Mesenchymal stem cell (in vitro differentiated cells and primary cell): ENCODE measurements around the gene PDZRN3.

Source experiments
- DNase-seq: peaks from one replicate; pipeline ENCODE4 v3.0.0-alpha.2; 2013
- H2AFZ ChIP-seq: one replicate; pipeline ENCODE4 v1.6.1; 2013; ENCODE audit warnings: low read depth, mild to moderate bottlenecking, control low read depth, inconsistent platforms, low read length, moderate library complexity
- H2AK5ac ChIP-seq: 2 replicates; pipeline ENCODE4 v1.6.1; 2013; ENCODE audit warnings: low read length, moderate library complexity, mild to moderate bottlenecking, inconsistent platforms; ENCODE audit not compliant: severe bottlenecking
- H2BK120ac ChIP-seq: one replicate; pipeline ENCODE4 v1.6.1; 2013; ENCODE audit warnings: low read depth, mild to moderate bottlenecking, inconsistent platforms, low read length, moderate library complexity
- H2BK12ac ChIP-seq, 2 experiments: one replicate each; pipeline ENCODE4 v1.6.1; 2013; ENCODE audit warnings: inconsistent platforms in 2 of 2, low read length in 2 of 2, mild to moderate bottlenecking in 2 of 2, moderate library complexity in 2 of 2, control low read depth in 1 of 2
- H2BK15ac ChIP-seq: one replicate; pipeline ENCODE4 v1.6.1; 2013; ENCODE audit warnings: mild to moderate bottlenecking, low read depth, inconsistent platforms; ENCODE audit not compliant: poor library complexity, severe bottlenecking
- H2BK5ac ChIP-seq: 2 replicates; pipeline ENCODE4 v1.6.1; 2013; ENCODE audit warnings: low read depth, mild to moderate bottlenecking, low read length, control low read depth, inconsistent platforms; ENCODE audit not compliant: poor library complexity, severe bottlenecking
- H3K14ac ChIP-seq, 2 experiments: one replicate each; pipeline ENCODE4 v1.6.1; 2013; ENCODE audit warnings: inconsistent platforms in 2 of 2, low read length in 2 of 2, control low read depth in 1 of 2, mild to moderate bottlenecking in 1 of 2, moderate library complexity in 1 of 2
- H3K18ac ChIP-seq, 2 experiments: one replicate each; pipeline ENCODE4 v1.6.1; 2013; ENCODE audit warnings: inconsistent platforms in 2 of 2, low read length in 2 of 2, control low read depth in 1 of 2, low read depth in 1 of 2, mild to moderate bottlenecking in 1 of 2
- H3K23ac ChIP-seq, 2 experiments: one replicate each; pipeline ENCODE4 v1.6.1; 2013; ENCODE audit warnings: inconsistent platforms in 2 of 2, low read length in 2 of 2, mild to moderate bottlenecking in 2 of 2, moderate library complexity in 2 of 2, control low read depth in 1 of 2
- H3K27ac ChIP-seq: 2 replicates; pipeline ENCODE4 v1.5.1; 2013; ENCODE audit warnings: mild to moderate bottlenecking, moderate library complexity, low read length, control low read depth, inconsistent platforms; ENCODE audit not compliant: poor library complexity, severe bottlenecking
- H3K27me3 ChIP-seq, 2 experiments: 2 replicates each; pipeline versions ENCODE4 v1.6.1 to v1.7.0; 2013; ENCODE audit warnings: low read length in 2 of 2, mild to moderate bottlenecking in 2 of 2, moderate library complexity in 2 of 2, control low read depth in 1 of 2, inconsistent platforms in 1 of 2; ENCODE audit not compliant: control insufficient read depth in 1 of 2, insufficient read depth in 1 of 2
- H3K36me3 ChIP-seq, 2 experiments: 2 replicates each; pipeline versions ENCODE4 v1.6.1 to v1.7.0; 2013; ENCODE audit warnings: low read length in 2 of 2, control low read depth in 1 of 2, inconsistent platforms in 1 of 2, low read depth in 1 of 2, mild to moderate bottlenecking in 1 of 2; ENCODE audit not compliant: insufficient read depth in 2 of 2, control insufficient read depth in 1 of 2
- H3K4ac ChIP-seq, 2 experiments: one replicate each; pipeline ENCODE4 v1.6.1; 2013; ENCODE audit warnings: inconsistent platforms in 2 of 2, low read length in 2 of 2, mild to moderate bottlenecking in 2 of 2, moderate library complexity in 2 of 2, control low read depth in 1 of 2, low read depth in 1 of 2
- H3K4me1 ChIP-seq: 2 replicates; pipeline ENCODE4 v1.6.1; 2013; ENCODE audit warnings: low read depth, low read length, control low read depth; ENCODE audit not compliant: control insufficient read depth, insufficient read depth
- H3K4me2 ChIP-seq: 2 replicates; pipeline ENCODE4 v1.6.1; 2013; ENCODE audit warnings: low read length, mild to moderate bottlenecking, inconsistent platforms; ENCODE audit not compliant: poor library complexity, severe bottlenecking
- H3K4me3 ChIP-seq, 2 experiments: 2 replicates each; pipeline versions ENCODE4 v1.5.1 to v1.7.0; 2013; ENCODE audit warnings: low read length in 2 of 2, mild to moderate bottlenecking in 2 of 2, control low read depth in 1 of 2, low read depth in 1 of 2; ENCODE audit not compliant: insufficient read depth in 1 of 2
- H3K79me1 ChIP-seq: replicated peaks from 2 replicates; pipeline ENCODE4 v1.6.1; 2013; ENCODE audit warnings: mild to moderate bottlenecking, control low read depth, low read length, inconsistent platforms; ENCODE audit not compliant: poor library complexity, severe bottlenecking
- H3K9ac ChIP-seq: 2 replicates; pipeline ENCODE4 v1.7.0; 2013; ENCODE audit warnings: mild to moderate bottlenecking, low read length, moderate library complexity
- H3K9me3 ChIP-seq: 2 replicates; pipeline ENCODE4 v1.7.0; 2013; ENCODE audit warnings: mild to moderate bottlenecking, low read length; ENCODE audit not compliant: control insufficient read depth
- H4K8ac ChIP-seq: one replicate; pipeline ENCODE4 v1.6.1; 2013; ENCODE audit warnings: inconsistent platforms, mild to moderate bottlenecking, low read length, moderate library complexity
- H4K91ac ChIP-seq: one replicate; pipeline ENCODE4 v1.6.1; 2013; ENCODE audit warnings: mild to moderate bottlenecking, low read length, inconsistent platforms
- WGBS: methylation state at CpG from one replicate; pipeline ENCODE4 v1.1.7; 2013; ENCODE audit warnings: mixed read lengths; 5-methylcytosine and 5-hydroxymethylcytosine counted together

The PDZRN3 gene

DNA sequence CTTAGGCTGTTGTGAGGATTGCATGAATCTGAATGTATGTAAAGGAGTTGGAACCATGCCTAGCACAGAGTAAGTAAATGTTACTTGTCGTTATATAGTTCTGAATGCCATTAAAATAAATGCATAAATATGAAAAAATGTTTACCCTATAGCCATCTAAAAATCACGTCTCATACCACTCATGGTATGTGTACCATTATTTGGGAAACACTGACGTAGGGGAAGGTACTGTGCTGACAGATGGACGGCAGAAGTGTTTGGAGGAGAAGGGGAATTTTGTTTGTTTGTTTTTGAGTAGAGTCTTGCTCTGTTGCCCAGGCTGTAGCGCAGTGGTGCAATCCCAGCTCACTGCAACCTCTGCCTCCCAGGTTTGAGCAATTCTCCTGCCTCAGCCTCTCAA lies 30.5 kb upstream of the PDZRN3 start:
- 93% methylated on average over 4 of the region's 5 CpGs for WGBS
- Histone ChIP-seq H4K8ac (no peak overlapping the region), H3K9ac (no peak overlapping the region)

DNA sequence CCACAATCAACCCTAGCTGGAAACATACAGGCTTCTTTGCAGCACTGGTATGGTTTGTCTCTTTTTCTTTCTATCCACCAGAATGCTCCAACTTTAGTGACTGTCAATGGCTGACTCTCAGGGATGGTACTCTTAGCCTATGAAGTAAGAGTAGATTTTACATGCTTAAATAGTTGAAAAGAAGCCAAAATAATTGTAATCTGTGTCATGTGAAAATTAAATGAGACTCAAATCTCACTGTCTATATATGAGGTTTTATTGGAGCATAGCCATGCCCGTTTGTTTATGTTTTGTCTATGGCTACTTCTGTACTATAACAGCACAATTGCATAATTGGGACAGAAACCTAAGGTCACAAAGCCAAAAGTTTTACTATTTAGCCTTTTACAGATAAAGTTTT lies 29.1 kb upstream of the PDZRN3 start:
- no peaks in the 10 kb centered on the region for H3K79me1 ChIP-seq
- no peak overlapping the region for H2BK5ac ChIP-seq
- H3K4me3 ChIP-seq = no peak overlapping the region
- no peak overlapping the region for H3K14ac ChIP-seq
- DNase-seq = peak; percentile 41
- no peak overlapping the region for H3K9ac ChIP-seq
- no peak overlapping the region for H3K4me2 ChIP-seq
- H3K4me1 ChIP-seq = peaks cover 3% of the 10 kb centered on the region
- H3K27me3 ChIP-seq = no peaks in the 10 kb centered on the region
- H4K91ac ChIP-seq = no peak overlapping the region
- H2BK12ac ChIP-seq = no peak overlapping the region
- H4K8ac ChIP-seq = no peak overlapping the region
- peak overlapping the region; percentile 11 for H3K27ac ChIP-seq
- H3K9me3 ChIP-seq = no peaks in the 10 kb centered on the region
- no peak overlapping the region for H3K4ac ChIP-seq
- H2BK120ac ChIP-seq = no peak overlapping the region
- no peak overlapping the region for H3K18ac ChIP-seq
- no peaks in the 10 kb centered on the region for H3K36me3 ChIP-seq
- no peak overlapping the region for H3K23ac ChIP-seq
- WGBS = 100% methylated on average over 1 of the region's 1 CpG
- H2AFZ ChIP-seq = no peak overlapping the region
- H2AK5ac ChIP-seq = no peak overlapping the region
- no peak overlapping the region for H2BK15ac ChIP-seq

More for the DNA sequence above, 30.5 kb upstream of the PDZRN3 start:
- Histone ChIP-seq H3K36me3 (no peaks in the 10 kb centered on the region), H3K4me2 (no peak overlapping the region), H2BK120ac (no peak overlapping the region), H2AFZ (no peak overlapping the region), H2BK15ac (no peak overlapping the region), H2AK5ac (no peak overlapping the region), H4K91ac (no peak overlapping the region), H2BK5ac (no peak overlapping the region), H3K23ac (no peak overlapping the region), H3K14ac (no peak overlapping the region), H3K9me3 (no peaks in the 10 kb centered on the region), H2BK12ac (no peak overlapping the region), H3K27me3 (no peaks in the 10 kb centered on the region), H3K4me3 (no peak overlapping the region), H3K4me1 (peaks cover 3% of the 10 kb centered on the region), H3K4ac (no peak overlapping the region), H3K18ac (no peak overlapping the region), H3K79me1 (no peaks in the 10 kb centered on the region), H3K27ac (no peak overlapping the region)
- no peak for DNase-seq

DNA sequence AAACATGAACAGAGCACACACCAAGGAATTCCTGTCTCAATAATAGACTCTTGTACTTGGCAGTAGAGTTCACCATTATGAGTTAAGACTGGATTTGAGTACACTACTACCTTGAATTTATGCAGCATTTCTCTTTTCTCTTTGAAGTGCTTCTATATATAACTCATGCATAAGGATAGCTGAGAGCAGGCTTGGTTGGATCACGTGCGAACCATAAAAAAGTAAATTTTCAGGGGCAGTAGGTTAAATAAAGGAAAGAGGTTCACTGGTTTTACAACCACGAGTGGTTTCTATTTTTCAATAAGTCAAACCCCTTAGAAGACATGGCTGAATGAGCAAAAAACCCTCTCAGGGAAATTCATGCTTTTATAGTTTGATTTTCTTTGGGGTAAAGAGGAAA lies 28.6 kb upstream of the PDZRN3 start:
- Histone ChIP-seq H3K27ac (no peak overlapping the region), H2BK15ac (no peak overlapping the region), H3K27me3 (no peaks in the 10 kb centered on the region), H2BK120ac (no peak overlapping the region), H4K8ac (no peak overlapping the region), H3K79me1 (no peaks in the 10 kb centered on the region), H3K4ac (no peak overlapping the region), H3K4me2 (no peak overlapping the region), H3K18ac (no peak overlapping the region), H3K36me3 (no peaks in the 10 kb centered on the region), H4K91ac (no peak overlapping the region), H2BK12ac (no peak overlapping the region), H2AFZ (no peak overlapping the region), H3K4me3 (no peak overlapping the region), H3K4me1 (peaks cover 3% of the 10 kb centered on the region), H3K23ac (no peak overlapping the region), H3K9me3 (no peaks in the 10 kb centered on the region), H3K14ac (no peak overlapping the region), H2BK5ac (no peak overlapping the region), H3K9ac (no peak overlapping the region), H2AK5ac (no peak overlapping the region)
- no peak for DNase-seq
- WGBS = 100% methylated on average over 2 of the region's 3 CpGs

DNA sequence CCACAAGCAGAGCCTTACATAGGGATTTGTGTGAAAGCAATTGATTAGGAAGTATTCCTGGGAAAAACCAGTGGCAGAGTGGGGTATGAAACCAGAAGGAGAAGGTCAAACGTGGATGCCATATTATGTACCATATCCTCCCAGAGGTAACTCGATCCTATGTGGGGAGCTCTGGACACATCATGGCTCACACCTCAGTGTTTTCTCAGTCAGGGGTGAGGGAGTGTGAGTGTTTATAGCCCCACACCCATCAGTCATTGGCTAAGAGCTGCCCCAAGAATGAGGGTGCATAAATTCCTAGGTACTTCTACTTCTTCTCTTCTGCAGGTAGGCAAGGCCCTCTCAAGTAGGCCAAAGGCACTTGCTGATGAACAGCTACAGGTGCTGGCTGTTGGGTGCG lies 28.2 kb upstream of the PDZRN3 start:
- Histone ChIP-seq H4K91ac (no peak overlapping the region), H3K9ac (no peak overlapping the region), H2BK120ac (no peak overlapping the region), H2BK15ac (no peak overlapping the region), H3K23ac (no peak overlapping the region), H3K4me3 (no peak overlapping the region), H3K27ac (no peak overlapping the region), H2BK5ac (no peak overlapping the region), H3K4ac (no peak overlapping the region), H3K14ac (no peak overlapping the region), H3K4me1 (peaks cover 3% of the 10 kb centered on the region), H2AFZ (no peak overlapping the region), H2BK12ac (no peak overlapping the region), H3K9me3 (no peaks in the 10 kb centered on the region), H3K36me3 (no peaks in the 10 kb centered on the region), H3K4me2 (no peak overlapping the region), H3K27me3 (no peaks in the 10 kb centered on the region), H3K79me1 (no peaks in the 10 kb centered on the region), H3K18ac (no peak overlapping the region), H4K8ac (no peak overlapping the region), H2AK5ac (no peak overlapping the region)
- no peak for DNase-seq
- WGBS = 76% methylated on average over 3 of the region's 3 CpGs
